ENCODE measurements around the gene BNIP3.

The BNIP3 gene

GRCh38 chr10:131982185-131982756 lies 548 bp upstream of the BNIP3 start:
- TF ChIP-seq, protein P1, sequence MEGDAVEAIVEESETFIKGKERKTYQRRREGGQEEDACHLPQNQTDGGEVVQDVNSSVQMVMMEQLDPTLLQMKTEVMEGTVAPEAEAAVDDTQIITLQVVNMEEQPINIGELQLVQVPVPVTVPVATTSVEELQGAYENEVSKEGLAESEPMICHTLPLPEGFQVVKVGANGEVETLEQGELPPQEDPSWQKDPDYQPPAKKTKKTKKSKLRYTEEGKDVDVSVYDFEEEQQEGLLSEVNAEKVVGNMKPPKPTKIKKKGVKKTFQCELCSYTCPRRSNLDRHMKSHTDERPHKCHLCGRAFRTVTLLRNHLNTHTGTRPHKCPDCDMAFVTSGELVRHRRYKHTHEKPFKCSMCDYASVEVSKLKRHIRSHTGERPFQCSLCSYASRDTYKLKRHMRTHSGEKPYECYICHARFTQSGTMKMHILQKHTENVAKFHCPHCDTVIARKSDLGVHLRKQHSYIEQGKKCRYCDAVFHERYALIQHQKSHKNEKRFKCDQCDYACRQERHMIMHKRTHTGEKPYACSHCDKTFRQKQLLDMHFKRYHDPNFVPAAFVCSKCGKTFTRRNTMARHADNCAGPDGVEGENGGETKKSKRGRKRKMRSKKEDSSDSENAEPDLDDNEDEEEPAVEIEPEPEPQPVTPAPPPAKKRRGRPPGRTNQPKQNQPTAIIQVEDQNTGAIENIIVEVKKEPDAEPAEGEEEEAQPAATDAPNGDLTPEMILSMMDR (IDR thresholded peaks at IDR 0.05; ENCODE audit: extremely low read depth, missing control alignments), result no peak
- peak; percentile 76 for DNase-seq (ENCODE audit: low spot score)

GRCh38 chr10:131980761-131981428 lies 828 bp downstream of the BNIP3 start:
- TF ChIP-seq, protein P1 (IDR thresholded peaks at IDR 0.05; ENCODE audit: extremely low read depth, missing control alignments), result no peak
- DNase-seq (ENCODE audit: low spot score), result peak; percentile 59

DNA sequence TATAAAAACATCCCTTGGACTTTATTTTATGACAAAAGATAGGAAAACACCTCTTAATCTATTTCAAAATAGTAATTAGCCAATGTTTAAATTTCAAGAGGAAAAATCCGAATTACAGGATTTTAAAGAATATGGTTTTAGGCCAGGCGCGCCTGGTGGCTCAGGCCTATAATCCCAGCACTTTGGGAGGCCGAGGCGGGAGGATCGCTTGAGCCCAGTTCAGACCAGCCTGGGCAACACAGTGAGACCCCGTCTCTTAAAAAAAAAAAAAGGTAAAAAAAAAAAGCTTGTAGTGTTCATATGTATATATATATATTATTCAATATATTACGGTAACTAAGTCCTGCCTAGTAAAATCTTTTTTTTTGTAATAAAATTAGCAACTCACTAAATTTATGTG lies 1.4 kb downstream of the BNIP3 start:
- DNase-seq (ENCODE audit: low spot score), result no peak
- TF ChIP-seq, protein P1 (IDR thresholded peaks at IDR 0.05; ENCODE audit: extremely low read depth, missing control alignments), result no peak

GRCh38 chr10:131979821-131980270 lies 1.9 kb downstream of the BNIP3 start:
- TF ChIP-seq, protein P1 (IDR thresholded peaks at IDR 0.05; ENCODE audit: extremely low read depth, missing control alignments), result no peak
- DNase-seq (ENCODE audit: low spot score), result no peak

DNA sequence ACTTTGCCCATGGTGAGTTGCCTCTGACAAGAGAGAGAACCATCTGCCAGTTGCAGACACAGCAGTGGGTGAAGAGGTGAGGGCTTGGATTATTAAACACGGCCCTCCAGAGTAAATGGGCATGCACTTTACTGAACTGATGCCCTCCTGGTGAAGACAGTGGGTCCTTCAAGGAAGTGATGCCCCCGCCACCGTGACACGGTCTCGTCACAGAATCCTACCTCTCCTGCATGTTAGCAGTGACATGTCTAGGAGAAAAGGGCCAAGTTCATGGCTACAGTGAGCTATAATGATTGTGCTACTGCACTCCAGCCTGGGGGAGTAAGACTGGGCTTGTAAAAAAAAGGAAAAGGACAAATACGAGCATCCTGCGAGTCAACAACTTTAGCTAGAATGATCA lies 2.4 kb downstream of the BNIP3 start:
- DNase-seq (ENCODE audit: low spot score), result no peak
- TF ChIP-seq, protein P1 (IDR thresholded peaks at IDR 0.05; ENCODE audit: extremely low read depth, missing control alignments), result no peak

GRCh38 chr10:131978851-131979250 lies 2.9 kb downstream of the BNIP3 start:
- no peak for DNase-seq (ENCODE audit: low spot score)
- TF ChIP-seq, protein P1 (IDR thresholded peaks at IDR 0.05; ENCODE audit: extremely low read depth, missing control alignments), result no peak

DNA sequence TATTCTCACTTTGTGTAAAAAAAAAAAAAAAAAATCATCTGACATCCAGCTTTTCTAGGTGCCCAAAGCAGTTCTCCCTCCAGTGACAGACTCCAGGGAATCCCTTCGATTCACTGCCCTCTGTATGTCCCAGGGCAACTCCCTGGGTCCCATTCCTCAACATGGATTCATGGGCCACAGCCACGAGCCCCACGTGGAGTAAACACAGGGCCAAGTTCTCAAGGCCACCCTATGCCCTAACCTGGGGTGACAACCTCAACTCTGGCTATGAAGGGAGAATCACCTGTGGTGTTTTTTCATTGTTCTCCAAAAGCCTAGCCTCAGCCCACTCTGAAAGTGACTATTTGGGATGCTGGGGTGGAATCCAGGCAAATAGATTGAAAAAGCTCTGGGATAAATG lies 3.4 kb downstream of the BNIP3 start:
- TF ChIP-seq, protein P1 (IDR thresholded peaks at IDR 0.05; ENCODE audit: extremely low read depth, missing control alignments), result no peak
- no peak for DNase-seq (ENCODE audit: low spot score)

All from GM20000 (cell line).